HAP-1 (cell line): Measurements from ENCODE around the gene MAP7.

Experiments used
- DNase-seq, 2 experiments: peaks; one replicate each; pipeline ENCODE4 v3.0.0-alpha.2; 2016 to 2020; ENCODE audit warnings: low spot score in 2 of 2
- H3K27me3 ChIP-seq: fragments of 250-450 bp; sonication (Bioruptor Pico); 2 replicates; pipeline ENCODE4 v1.5.1; 2020; ENCODE audit warnings: low read depth, mild to moderate bottlenecking, moderate library complexity
- H3K36me3 ChIP-seq: fragments of 250-450 bp; sonication (Bioruptor Pico); replicated peaks from 2 replicates; pipeline ENCODE4 v1.5.1; 2020; ENCODE audit warnings: mild to moderate bottlenecking
- H3K4me1 ChIP-seq: fragments of 250-450 bp; sonication (Bioruptor Pico); 2 replicates; pipeline ENCODE4 v1.5.1; 2020; ENCODE audit warnings: mild to moderate bottlenecking
- H3K4me3 ChIP-seq: fragments of 250-450 bp; sonication (Bioruptor Pico); 2 replicates; pipeline ENCODE4 v1.5.1; 2020; ENCODE audit warnings: mild to moderate bottlenecking, moderate library complexity
- H3K9me3 ChIP-seq: fragments of 250-450 bp; sonication (Bioruptor Pico); 2 replicates; pipeline ENCODE4 v1.5.1; 2020; ENCODE audit warnings: mild to moderate bottlenecking, moderate library complexity
- in situ Hi-C: fragments of 300-500 bp; cut with MboI; formaldehyde crosslinking; loops from 3 replicates; pipeline ENCODE4 v1.14.3; 2020; ENCODE audit warnings: low sequenced_read_pairs, inconsistent platforms, mixed read lengths

Gene MAP7

GRCh38 chr6:136421537-136422158 lies 128.6 kb downstream of the MAP7 start:
- H3K36me3 ChIP-seq = no peaks in the 10 kb centered on the region
- no peaks in the 10 kb centered on the region for H3K4me1 ChIP-seq
- DNase-seq = no peak
- H3K9me3 ChIP-seq = no peaks in the 10 kb centered on the region
- no peaks in the 10 kb centered on the region for H3K27me3 ChIP-seq
- H3K4me3 ChIP-seq = no peak overlapping the region
- in situ Hi-C loops = no loop called here

GRCh38 chr6:136420853-136421252 lies 129.4 kb downstream of the MAP7 start:
- no peak for DNase-seq
- Histone ChIP-seq H3K4me3 (no peak overlapping the region), H3K9me3 (no peaks in the 10 kb centered on the region), H3K4me1 (no peaks in the 10 kb centered on the region), H3K27me3 (no peaks in the 10 kb centered on the region), H3K36me3 (no peaks in the 10 kb centered on the region)
- in situ Hi-C loops = no loop called here

GRCh38 chr6:136415351-136416007 lies 134.7 kb downstream of the MAP7 start:
- Histone ChIP-seq H3K9me3 (no peaks in the 10 kb centered on the region), H3K36me3 (no peaks in the 10 kb centered on the region), H3K4me3 (no peak overlapping the region), H3K4me1 (no peaks in the 10 kb centered on the region), H3K27me3 (no peaks in the 10 kb centered on the region)
- DNase-seq = no peak
- in situ Hi-C loops = no loop called here

- Histone ChIP-seq H3K36me3 (no peaks in the 10 kb centered on the region), H3K4me1 (peaks cover 9% of the 10 kb centered on the region), H3K27me3 (no peaks in the 10 kb centered on the region), H3K9me3 (no peaks in the 10 kb centered on the region), H3K4me3 (no peak overlapping the region)
- in situ Hi-C loops = no loop called here
- no peak for DNase-seq
These were observed 137.8 kb downstream of the MAP7 start for GRCh38 chr6:136412410-136412809.

GRCh38 chr6:136411453-136412354 lies 138.5 kb downstream of the MAP7 start:
- DNase-seq = no peak
- no peaks in the 10 kb centered on the region for H3K36me3 ChIP-seq
- H3K4me1 ChIP-seq = peaks cover 9% of the 10 kb centered on the region
- no peaks in the 10 kb centered on the region for H3K9me3 ChIP-seq
- no peak overlapping the region for H3K4me3 ChIP-seq
- no peaks in the 10 kb centered on the region for H3K27me3 ChIP-seq
- in situ Hi-C loops = no loop called here

GRCh38 chr6:136411025-136411325 lies 139.2 kb downstream of the MAP7 start:
- no peaks in the 10 kb centered on the region for H3K9me3 ChIP-seq
- H3K36me3 ChIP-seq = no peaks in the 10 kb centered on the region
- in situ Hi-C loops = no loop called here
- DNase-seq = no peak
- H3K4me3 ChIP-seq = no peak overlapping the region
- peaks cover 9% of the 10 kb centered on the region for H3K4me1 ChIP-seq
- no peaks in the 10 kb centered on the region for H3K27me3 ChIP-seq

GRCh38 chr6:136410201-136411024 lies 139.8 kb downstream of the MAP7 start:
- in situ Hi-C loops = no loop called here
- no peaks in the 10 kb centered on the region for H3K27me3 ChIP-seq

GRCh38 chr6:136409597-136409996 lies 140.6 kb downstream of the MAP7 start:
- in situ Hi-C loops = no loop called here

More at GRCh38 chr6:136410201-136411024, 139.8 kb downstream of the MAP7 start:
- no peak for DNase-seq
- Histone ChIP-seq H3K9me3 (no peaks in the 10 kb centered on the region), H3K36me3 (no peaks in the 10 kb centered on the region), H3K4me1 (peaks cover 9% of the 10 kb centered on the region), H3K4me3 (no peak overlapping the region)

GRCh38 chr6:136408204-136408603 lies 142.0 kb downstream of the MAP7 start:
- Histone ChIP-seq H3K4me1 (peaks cover 9% of the 10 kb centered on the region), H3K27me3 (no peaks in the 10 kb centered on the region), H3K36me3 (no peaks in the 10 kb centered on the region), H3K9me3 (no peaks in the 10 kb centered on the region), H3K4me3 (no peak overlapping the region)
- in situ Hi-C loops = no loop called here
- DNase-seq = no peak

More at GRCh38 chr6:136409597-136409996, 140.6 kb downstream of the MAP7 start:
- Histone ChIP-seq H3K9me3 (no peaks in the 10 kb centered on the region), H3K4me1 (peaks cover 9% of the 10 kb centered on the region), H3K36me3 (no peaks in the 10 kb centered on the region), H3K27me3 (no peaks in the 10 kb centered on the region), H3K4me3 (no peak overlapping the region)
- DNase-seq = no peak

GRCh38 chr6:136405420-136406029 lies 144.7 kb downstream of the MAP7 start:
- Histone ChIP-seq H3K27me3 (no peaks in the 10 kb centered on the region), H3K4me3 (no peak overlapping the region), H3K9me3 (no peaks in the 10 kb centered on the region), H3K36me3 (no peaks in the 10 kb centered on the region), H3K4me1 (peaks cover 9% of the 10 kb centered on the region)
- in situ Hi-C loops = no loop called here
- no peak for DNase-seq

- H3K4me1 ChIP-seq = peaks cover 9% of the 10 kb centered on the region
- no peak overlapping the region for H3K4me3 ChIP-seq
- in situ Hi-C loops = no loop called here
- H3K36me3 ChIP-seq = no peaks in the 10 kb centered on the region
- no peak for DNase-seq
- no peaks in the 10 kb centered on the region for H3K27me3 ChIP-seq
- no peaks in the 10 kb centered on the region for H3K9me3 ChIP-seq
These were observed 145.4 kb downstream of the MAP7 start for GRCh38 chr6:136404627-136405419.

GRCh38 chr6:136404007-136404406 lies 146.2 kb downstream of the MAP7 start:
- Histone ChIP-seq H3K4me3 (no peak overlapping the region), H3K9me3 (no peaks in the 10 kb centered on the region), H3K27me3 (no peaks in the 10 kb centered on the region), H3K4me1 (peaks cover 9% of the 10 kb centered on the region), H3K36me3 (no peaks in the 10 kb centered on the region)
- in situ Hi-C loops = no loop called here
- DNase-seq = no peak
